ENCODE results near the gene DPM2.

Gene DPM2

GRCh38 chr9:127937388-127938297 lies at the start of gene DPM2:
DPM2 (minus strand) TSS chr9:127937854; CDS start chr9:127937820, 34 bp downstream.
- DNase-seq (ENCODE audit: low spot score): peak; percentile 96

DNA sequence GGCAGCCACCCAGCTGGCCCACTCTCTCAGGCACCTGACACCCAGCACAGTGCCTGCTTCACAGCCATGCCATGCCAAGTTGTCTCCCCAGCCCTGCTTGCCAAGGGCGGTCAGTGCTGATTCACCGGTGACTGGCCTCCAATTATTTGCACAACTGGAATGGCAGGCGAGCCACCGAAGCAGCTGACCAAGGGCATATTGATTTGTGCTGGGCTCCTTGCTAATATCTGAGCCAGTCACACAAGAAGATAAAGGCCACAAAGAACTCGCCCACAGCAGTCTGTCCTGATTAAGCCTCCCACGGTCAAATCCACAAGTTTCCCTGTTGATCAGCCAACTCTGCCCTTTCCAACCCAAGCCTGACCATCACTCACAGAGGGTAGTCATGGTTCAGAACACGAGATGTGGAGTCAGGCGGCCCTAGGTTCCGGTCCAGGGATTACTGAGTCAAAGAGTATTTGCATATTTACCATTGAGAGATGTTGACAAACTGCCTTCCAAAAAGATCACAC lies 49.5 kb upstream of the DPM2 start:
- peak; percentile 86 for DNase-seq (ENCODE audit: low spot score)

DNA sequence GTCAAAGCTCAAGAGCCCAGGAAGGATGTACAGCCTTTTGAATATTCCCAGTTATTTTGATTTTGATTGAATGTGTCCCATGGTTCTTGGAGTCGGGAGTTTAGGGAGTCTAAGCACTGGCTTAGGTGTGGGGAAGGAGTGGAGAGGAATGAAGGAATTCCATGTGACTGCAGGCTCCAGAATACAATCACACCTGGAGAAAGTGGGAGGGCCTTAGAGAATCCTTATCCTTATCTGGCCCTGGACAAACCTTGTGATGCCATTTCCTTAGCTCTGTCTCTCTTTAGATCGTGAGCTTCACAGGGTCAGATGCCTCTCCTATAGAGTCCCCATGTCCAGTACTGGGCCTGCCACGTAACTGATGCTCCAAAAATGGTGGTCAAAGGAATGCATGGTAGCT lies 47.4 kb upstream of the DPM2 start:
- no peak for DNase-seq (ENCODE audit: low spot score)

GRCh38 chr9:127983847-127984289 lies 46.2 kb upstream of the DPM2 start:
- peak; percentile 99 for DNase-seq (ENCODE audit: low spot score)

- peak; percentile 51 for DNase-seq (ENCODE audit: low spot score)
Observed at GRCh38 chr9:127982912-127983311, 45.3 kb upstream of the DPM2 start.

DNA sequence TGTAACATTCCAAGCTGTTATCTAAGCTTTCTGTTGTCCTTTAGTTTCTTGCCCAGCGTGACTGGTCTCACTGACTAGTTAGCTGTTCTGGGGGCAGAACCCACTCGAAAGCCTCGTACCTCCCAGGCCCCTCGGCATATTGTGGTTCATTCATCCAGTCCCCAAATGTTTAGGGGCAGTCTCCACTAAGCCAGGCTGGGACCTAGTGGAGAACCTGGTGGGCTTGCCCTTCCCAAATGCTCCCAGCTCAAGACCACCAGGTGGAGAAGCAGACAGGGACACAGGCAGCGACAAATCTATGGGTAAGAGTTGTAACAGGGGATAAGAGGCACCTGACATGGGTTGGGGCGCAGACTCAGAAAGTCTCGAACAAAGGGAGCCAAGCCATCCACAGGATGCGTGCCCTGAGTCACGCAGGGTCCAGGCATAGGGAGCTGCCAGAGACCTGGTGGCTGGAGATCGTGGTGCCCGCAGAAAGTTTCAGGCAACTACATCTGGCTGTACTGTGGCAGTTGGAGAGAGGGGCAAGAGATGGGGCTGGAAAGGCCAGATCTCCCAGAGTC lies 44.0 kb upstream of the DPM2 start:
- peak; percentile 39 for DNase-seq (ENCODE audit: low spot score)

DNA sequence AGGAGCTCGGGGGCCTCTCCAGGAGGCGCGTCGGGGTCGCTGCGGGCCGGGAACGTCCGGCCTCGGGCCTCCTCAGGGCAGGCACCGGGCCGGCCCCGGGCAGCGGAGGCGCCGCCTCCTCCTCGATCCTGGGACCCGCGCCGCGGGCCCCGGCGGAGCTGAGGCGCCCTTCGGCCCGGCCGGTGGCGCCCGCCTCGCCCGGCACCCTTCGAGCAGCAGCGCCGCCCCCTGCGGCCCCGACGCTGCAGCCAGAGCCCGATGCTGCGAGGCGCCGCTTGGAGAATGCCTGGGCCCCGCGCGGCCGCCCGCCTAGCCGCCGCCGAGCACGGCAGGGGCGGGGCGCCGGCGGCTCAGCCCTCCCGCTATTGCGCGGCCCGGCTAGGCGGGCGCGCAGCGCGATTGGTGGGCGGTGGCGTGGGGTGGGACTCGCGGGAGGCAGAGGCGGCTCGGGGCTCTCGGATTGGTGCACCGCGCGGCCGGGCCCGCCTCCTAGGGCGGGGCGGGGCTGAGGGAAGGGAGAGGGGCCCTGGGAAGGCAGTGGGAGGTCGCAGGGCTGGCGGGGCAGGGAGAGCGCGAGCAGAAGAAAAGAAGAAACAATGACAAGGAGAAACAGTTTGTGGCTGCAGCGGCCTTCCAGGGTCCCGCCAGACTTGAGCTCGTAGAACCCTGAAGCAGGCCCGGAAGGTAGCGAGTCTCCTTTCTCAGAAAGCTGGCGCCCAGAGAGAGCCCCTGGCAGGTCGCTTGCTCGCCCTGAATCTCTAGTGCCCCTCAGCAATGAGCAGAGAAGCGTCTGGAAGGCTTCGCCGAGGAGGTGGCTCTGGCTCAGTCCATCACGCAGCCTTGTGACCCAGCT lies 43.3 kb upstream of the DPM2 start, which contains the start of gene EEIG1:
TSS of gene EEIG1 (minus strand) at position 284 of the 853 bp plus-strand sequence. CDS start 852 bp downstream, outside the sequence.
- peak; percentile 96 for DNase-seq (ENCODE audit: low spot score)

DNA sequence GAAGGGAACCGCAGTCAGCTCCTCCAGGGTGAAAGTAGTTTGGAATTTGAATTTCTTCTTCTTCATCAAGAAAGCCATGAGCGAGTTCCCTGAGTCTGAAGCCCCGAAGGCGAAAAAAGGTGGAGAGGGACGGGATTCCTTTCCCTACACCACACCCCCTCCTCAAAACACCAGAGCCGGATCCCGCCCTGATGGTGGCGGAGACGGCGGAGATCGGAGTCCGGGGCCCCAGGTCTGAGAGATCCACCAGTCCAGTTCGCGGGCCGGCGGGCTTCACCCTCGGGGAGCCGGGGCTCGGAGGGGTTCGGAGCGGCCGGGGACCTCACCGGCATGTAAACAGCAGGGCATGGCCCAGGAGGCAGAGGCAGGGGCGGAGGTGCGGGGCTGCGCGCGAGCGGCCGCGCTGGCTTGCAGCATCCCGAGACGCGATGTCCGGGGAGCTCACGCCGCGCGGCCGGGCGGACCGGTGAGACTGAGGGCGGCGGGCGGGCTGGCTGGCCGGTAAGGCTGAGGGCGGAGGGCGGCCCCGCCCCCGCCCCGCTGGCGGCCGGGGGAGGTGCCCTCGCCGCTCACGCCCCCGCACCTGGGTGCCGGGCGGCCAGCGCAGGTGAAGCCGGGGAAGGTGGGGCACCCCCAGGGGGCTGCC lies 42.5 kb upstream of the DPM2 start:
- DNase-seq (ENCODE audit: low spot score): peak; percentile 59

GRCh38 chr9:127979333-127980059 lies 41.8 kb upstream of the DPM2 start:
- peak; percentile 83 for DNase-seq (ENCODE audit: low spot score)

DNA sequence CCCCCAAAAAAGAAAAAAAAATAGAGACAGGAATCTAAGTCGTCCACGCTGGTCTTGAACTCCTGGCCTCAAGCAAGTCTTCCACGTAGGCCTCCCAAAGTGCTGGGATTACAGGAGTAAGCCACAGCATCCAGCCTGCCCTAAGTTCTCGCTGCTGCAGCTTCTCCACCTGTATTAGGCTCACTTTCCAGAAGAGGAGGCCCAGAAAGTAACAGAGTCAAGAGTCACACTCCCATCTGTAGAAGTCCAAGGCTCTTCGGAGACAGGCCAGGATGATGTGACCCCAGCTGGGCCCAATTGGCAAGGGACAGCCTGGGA lies 41.3 kb upstream of the DPM2 start:
- no peak for DNase-seq (ENCODE audit: low spot score)

GRCh38 chr9:127977884-127978647 lies 40.4 kb upstream of the DPM2 start:
- DNase-seq (ENCODE audit: low spot score): peak; percentile 38

- peak; percentile 47 for DNase-seq (ENCODE audit: low spot score)
Observed at GRCh38 chr9:127977009-127977883, 39.6 kb upstream of the DPM2 start.

- DNase-seq (ENCODE audit: low spot score): peak; percentile 53
Observed at GRCh38 chr9:127976498-127976897, 38.8 kb upstream of the DPM2 start.

DNA sequence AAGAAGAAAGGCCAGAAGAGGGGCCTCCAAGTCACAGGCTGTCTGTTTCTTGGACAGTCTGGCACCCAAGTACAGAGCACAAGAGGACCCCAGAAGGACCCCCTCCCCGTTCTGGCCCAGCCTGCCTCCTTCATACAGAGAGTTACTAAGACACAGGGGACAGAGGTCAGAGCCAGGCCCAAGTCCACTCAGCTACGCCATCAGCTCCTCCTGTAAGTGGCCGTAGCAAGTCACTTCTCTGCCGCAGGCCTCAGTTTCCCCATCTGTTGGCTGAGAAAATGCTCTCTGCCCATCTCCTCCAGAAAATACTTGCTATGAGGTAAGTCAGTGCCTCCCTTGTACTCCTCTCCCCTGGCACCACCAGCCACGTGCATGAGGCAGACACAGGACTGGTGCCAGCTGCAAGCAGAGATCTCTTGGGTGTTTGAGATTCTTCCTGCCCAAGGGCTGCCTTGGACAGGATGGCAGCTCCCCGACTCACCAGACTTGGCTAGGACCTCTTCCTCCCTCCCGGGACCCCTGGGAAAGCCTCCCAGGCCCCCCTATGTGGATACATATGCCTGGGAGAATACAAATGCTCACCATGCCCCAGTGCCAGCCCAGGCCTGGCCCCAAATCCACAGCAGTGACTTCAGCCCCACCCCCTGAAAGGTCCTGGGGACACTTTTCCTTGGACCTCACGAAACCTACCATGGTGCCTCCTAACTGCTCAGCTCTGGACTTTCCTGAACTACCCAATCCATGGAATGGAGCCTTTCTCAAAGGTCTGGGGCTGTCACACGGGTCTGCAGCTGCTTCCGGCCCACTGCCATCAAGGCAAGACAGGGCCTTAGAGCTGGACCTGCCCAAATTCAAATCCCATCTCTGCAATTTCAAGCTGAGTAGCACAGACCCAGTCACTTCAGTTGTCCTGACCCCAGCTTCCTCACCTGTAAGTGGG lies 38.0 kb upstream of the DPM2 start:
- no peak for DNase-seq (ENCODE audit: low spot score)

DNA sequence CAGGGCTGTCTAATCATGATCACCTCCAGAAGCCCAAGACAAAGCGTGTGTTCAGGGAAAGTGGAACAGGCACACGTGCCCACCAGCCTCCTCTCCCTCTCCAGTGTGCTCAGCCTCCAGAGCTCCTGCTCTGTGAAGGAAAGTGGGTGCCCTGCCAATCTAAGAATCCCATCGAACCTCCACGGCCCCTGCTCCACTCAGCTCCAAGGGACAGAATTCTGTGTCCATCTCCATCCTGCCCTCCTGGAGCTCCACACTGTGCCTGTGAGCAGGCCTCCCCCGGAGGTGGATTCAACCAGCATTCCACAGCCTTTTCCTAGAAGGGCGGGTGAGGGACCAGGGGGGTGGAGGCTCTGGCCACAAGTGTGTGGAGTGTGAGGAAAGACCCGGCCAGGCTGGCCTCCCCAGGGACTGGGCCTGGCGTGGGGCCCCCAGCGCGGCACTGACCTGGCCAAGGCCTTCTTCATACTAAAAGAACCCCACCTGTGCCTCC lies 37.2 kb upstream of the DPM2 start:
- no peak for DNase-seq (ENCODE audit: low spot score)

DNA sequence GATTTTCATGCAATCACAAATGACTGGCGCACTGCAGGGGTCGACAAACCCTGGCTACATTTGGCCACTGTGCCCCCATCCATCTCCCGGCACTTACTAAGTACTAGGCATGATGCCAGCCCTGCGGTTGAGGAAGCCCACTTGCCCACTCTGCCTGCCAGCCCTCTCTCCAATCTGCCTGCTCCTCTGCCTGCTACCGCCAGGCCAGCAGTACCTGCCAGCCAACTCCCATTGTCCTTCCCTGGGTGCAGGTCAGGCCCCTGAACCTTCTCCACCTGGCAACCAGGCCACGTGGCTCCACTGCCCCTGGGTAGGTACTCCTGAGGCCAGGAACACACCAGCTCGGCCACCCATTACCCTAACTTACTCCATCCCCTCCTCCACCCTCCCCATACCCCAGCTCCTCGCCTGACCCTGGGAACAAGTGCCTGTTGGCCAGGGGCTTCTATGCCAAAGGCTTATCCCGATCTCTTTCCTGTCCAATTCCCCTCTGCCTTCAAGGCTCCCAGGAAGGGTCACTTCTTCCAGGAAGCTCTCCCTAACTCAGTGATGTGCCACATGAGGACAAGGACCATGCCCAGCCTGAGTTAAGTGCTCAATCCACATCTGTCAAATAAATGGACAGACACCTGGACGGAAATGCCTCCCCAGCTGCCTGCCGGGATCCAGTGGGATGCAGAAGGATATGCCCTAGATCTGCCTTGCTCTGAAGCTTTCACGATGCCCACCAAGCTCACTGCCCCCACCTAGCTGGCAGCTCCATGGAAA lies 36.5 kb upstream of the DPM2 start:
- DNase-seq (ENCODE audit: low spot score): no peak

Data from NAMALWA (cell line).